Activated naive CD8-positive, alpha-beta T cell treated with anti-CD3 and anti-CD28 coated beads for 36 hours (primary cell): Measurements from ENCODE around the gene UVRAG. TPM values are rescaled to one million over a fixed set of nuclear protein-coding genes. Genes with fewer than 3 reads are reported as not detected.
A peak's percentile ranks its signal among the peaks of the same experiment; 100 is the strongest.

Experiments used
- DNase-seq: peaks from one replicate; pipeline ENCODE4 v3.0.0; 2021
- H3K27ac Mint-ChIP-seq: one replicate; pipeline ENCODE4 v1.8.0; 2022; ENCODE audit warnings: mild to moderate bottlenecking, moderate library complexity, mixed read lengths
- H3K27me3 Mint-ChIP-seq: one replicate; pipeline ENCODE4 v1.8.0; 2022; ENCODE audit warnings: mild to moderate bottlenecking, mixed read lengths
- H3K36me3 Mint-ChIP-seq: one replicate; pipeline ENCODE4 v1.8.0; 2021; ENCODE audit warnings: mild to moderate bottlenecking, mixed read lengths
- H3K4me1 Mint-ChIP-seq: one replicate; pipeline ENCODE4 v1.8.0; 2021; ENCODE audit warnings: mixed read lengths
- H3K4me3 Mint-ChIP-seq: one replicate; pipeline ENCODE4 v1.8.0; 2022; ENCODE audit warnings: mild to moderate bottlenecking, moderate library complexity, mixed read lengths
- H3K9me3 Mint-ChIP-seq: one replicate; pipeline ENCODE4 v1.8.0; 2022; ENCODE audit warnings: mixed read lengths
- total RNA-seq, 2 experiments: library from RNA; stranded (reverse); gene quantifications; one replicate each; pipeline ENCODE4 v1.2.3, GENCODE V29; 2021

Gene UVRAG
- 10 to 100 TPM; 16.8 to 17.7 TPM for total RNA-seq

- H3K36me3 Mint-ChIP-seq = peaks cover 3% of the 10 kb centered on the region
- H3K27me3 Mint-ChIP-seq = no peaks in the 10 kb centered on the region
- no peaks in the 10 kb centered on the region for H3K9me3 Mint-ChIP-seq
- peaks cover 15% of the 10 kb centered on the region for H3K4me1 Mint-ChIP-seq
- H3K4me3 Mint-ChIP-seq = no peak within 1 kb of the TSS
- peak; percentile 97 for DNase-seq
- peak within 1 kb of the TSS; percentile 92 for H3K27ac Mint-ChIP-seq
Observed at GRCh38 chr11:75814677-75815344, at the start of gene UVRAG. Gene UVRAG, plus strand, starts transcription at chr11:75815210. Its CDS starts 198 bp downstream, at chr11:75815408.

- H3K9me3 Mint-ChIP-seq = no peaks in the 10 kb centered on the region
- H3K27me3 Mint-ChIP-seq = peaks cover 19% of the 10 kb centered on the region
- H3K27ac Mint-ChIP-seq = peak overlapping the region; percentile 4
- H3K4me1 Mint-ChIP-seq = peaks cover 22% of the 10 kb centered on the region
- no peak overlapping the region for H3K4me3 Mint-ChIP-seq
- DNase-seq = peak; percentile 20
- H3K36me3 Mint-ChIP-seq = no peaks in the 10 kb centered on the region
Observed at GRCh38 chr11:75766443-75767227, 48.4 kb upstream of the UVRAG start.

GRCh38 chr11:75767228-75767572 is 47.8 kb upstream of the UVRAG start:
- Mint-ChIP-seq H3K9me3 (no peaks in the 10 kb centered on the region), H3K27ac (no peak overlapping the region), H3K27me3 (peaks cover 19% of the 10 kb centered on the region), H3K4me1 (peaks cover 22% of the 10 kb centered on the region), H3K4me3 (no peak overlapping the region), H3K36me3 (no peaks in the 10 kb centered on the region)
- no peak for DNase-seq

GRCh38 chr11:75767793-75768111 is 47.3 kb upstream of the UVRAG start:
- peak overlapping the region; percentile 22 for H3K27ac Mint-ChIP-seq
- H3K4me1 Mint-ChIP-seq = peaks cover 22% of the 10 kb centered on the region
- H3K4me3 Mint-ChIP-seq = peak overlapping the region; percentile 71

GRCh38 chr11:75768112-75768908 is 46.7 kb upstream of the UVRAG start, which contains the start of gene DGAT2:
Gene DGAT2, plus strand, starts transcription at chr11:75768778. Its CDS starts 214 bp downstream, at chr11:75768992.
- Mint-ChIP-seq H3K36me3 (no peaks in the 10 kb centered on the region), H3K4me3 (peak within 1 kb of the TSS; percentile 71), H3K27ac (peak within 1 kb of the TSS; percentile 79), H3K27me3 (peaks cover 19% of the 10 kb centered on the region), H3K9me3 (no peaks in the 10 kb centered on the region), H3K4me1 (peaks cover 22% of the 10 kb centered on the region)
- DNase-seq = peak; percentile 78

More at GRCh38 chr11:75767793-75768111, 47.3 kb upstream of the UVRAG start:
- H3K36me3 Mint-ChIP-seq = no peaks in the 10 kb centered on the region
- no peak for DNase-seq
- H3K9me3 Mint-ChIP-seq = no peaks in the 10 kb centered on the region
- peaks cover 19% of the 10 kb centered on the region for H3K27me3 Mint-ChIP-seq

- Mint-ChIP-seq H3K9me3 (no peaks in the 10 kb centered on the region), H3K4me3 (peak overlapping the region; percentile 48), H3K36me3 (no peaks in the 10 kb centered on the region), H3K4me1 (peaks cover 26% of the 10 kb centered on the region), H3K27ac (no peak overlapping the region), H3K27me3 (peaks cover 19% of the 10 kb centered on the region)
- no peak for DNase-seq
Observed at GRCh38 chr11:75768909-75769771, 45.9 kb upstream of the UVRAG start.

- no peak overlapping the region for H3K4me3 Mint-ChIP-seq
- H3K36me3 Mint-ChIP-seq = no peaks in the 10 kb centered on the region
- H3K27ac Mint-ChIP-seq = no peak overlapping the region
- H3K27me3 Mint-ChIP-seq = peaks cover 19% of the 10 kb centered on the region
- no peaks in the 10 kb centered on the region for H3K9me3 Mint-ChIP-seq
- DNase-seq = no peak
- peaks cover 26% of the 10 kb centered on the region for H3K4me1 Mint-ChIP-seq
Observed at GRCh38 chr11:75770102-75770501, 44.9 kb upstream of the UVRAG start.

GRCh38 chr11:75771646-75772410 is 43.2 kb upstream of the UVRAG start:
- no peak overlapping the region for H3K27ac Mint-ChIP-seq
- peaks cover 19% of the 10 kb centered on the region for H3K27me3 Mint-ChIP-seq

GRCh38 chr11:75773595-75774353 is 41.2 kb upstream of the UVRAG start:
- Mint-ChIP-seq H3K4me1 (peaks cover 16% of the 10 kb centered on the region), H3K27ac (no peak overlapping the region), H3K4me3 (no peak overlapping the region), H3K27me3 (peaks cover 14% of the 10 kb centered on the region), H3K36me3 (no peaks in the 10 kb centered on the region), H3K9me3 (no peaks in the 10 kb centered on the region)
- peak; percentile 15 for DNase-seq

More at GRCh38 chr11:75771646-75772410, 43.2 kb upstream of the UVRAG start:
- DNase-seq = no peak
- no peak overlapping the region for H3K4me3 Mint-ChIP-seq
- peaks cover 20% of the 10 kb centered on the region for H3K4me1 Mint-ChIP-seq
- H3K36me3 Mint-ChIP-seq = no peaks in the 10 kb centered on the region
- no peaks in the 10 kb centered on the region for H3K9me3 Mint-ChIP-seq

- H3K4me3 Mint-ChIP-seq = no peak overlapping the region
- H3K27ac Mint-ChIP-seq = no peak overlapping the region
Observed at GRCh38 chr11:75775056-75775455, 40.0 kb upstream of the UVRAG start.

GRCh38 chr11:75776546-75776945 is 38.5 kb upstream of the UVRAG start:
- Mint-ChIP-seq H3K27me3 (no peaks in the 10 kb centered on the region), H3K36me3 (no peaks in the 10 kb centered on the region), H3K9me3 (no peaks in the 10 kb centered on the region), H3K4me1 (peaks cover 12% of the 10 kb centered on the region), H3K27ac (no peak overlapping the region), H3K4me3 (no peak overlapping the region)
- no peak for DNase-seq

More at GRCh38 chr11:75775056-75775455, 40.0 kb upstream of the UVRAG start:
- H3K36me3 Mint-ChIP-seq = no peaks in the 10 kb centered on the region
- peaks cover 12% of the 10 kb centered on the region for H3K4me1 Mint-ChIP-seq
- no peaks in the 10 kb centered on the region for H3K9me3 Mint-ChIP-seq
- DNase-seq = no peak
- peaks cover 3% of the 10 kb centered on the region for H3K27me3 Mint-ChIP-seq

- peaks cover 12% of the 10 kb centered on the region for H3K4me1 Mint-ChIP-seq
- no peak overlapping the region for H3K27ac Mint-ChIP-seq
- DNase-seq = no peak
- H3K9me3 Mint-ChIP-seq = no peaks in the 10 kb centered on the region
- H3K36me3 Mint-ChIP-seq = no peaks in the 10 kb centered on the region
- no peaks in the 10 kb centered on the region for H3K27me3 Mint-ChIP-seq
- H3K4me3 Mint-ChIP-seq = no peak overlapping the region
Observed at GRCh38 chr11:75777461-75778110, 37.4 kb upstream of the UVRAG start.

GRCh38 chr11:75778962-75779361 is 36.0 kb upstream of the UVRAG start:
- peaks cover 8% of the 10 kb centered on the region for H3K4me1 Mint-ChIP-seq

More at GRCh38 chr11:75778962-75779361, 36.0 kb upstream of the UVRAG start:
- Mint-ChIP-seq H3K4me3 (no peak overlapping the region), H3K9me3 (no peaks in the 10 kb centered on the region), H3K36me3 (no peaks in the 10 kb centered on the region), H3K27ac (no peak overlapping the region), H3K27me3 (no peaks in the 10 kb centered on the region)
- no peak for DNase-seq
